Upper lobe of left lung (tissue), 6 donors: ENCODE measurements around the gene PRCP. TPM values are rescaled to one million over a fixed set of nuclear protein-coding genes. Genes with fewer than 3 reads are reported as not detected.
A peak's percentile ranks its signal among the peaks of the same experiment; 100 is the strongest.

Experiments used
- ATAC-seq, 2 donors: fragments of 200-7000 bp; cut with Tn5 transposase; one replicate each; pipeline ENCODE4 v1.9.1; 2022; ENCODE audit warnings: mild to moderate bottlenecking in 2 of 2, moderate library complexity in 2 of 2; ENCODE audit not compliant: low FRiP score in 2 of 2
- DNase-seq, 2 donors: peaks; one replicate each; pipeline ENCODE4 v3.0.0-alpha.2; 2019 to 2020
- H3K27ac ChIP-seq, 4 donors: fragments of 200-600 bp; sonication (generic); one replicate each; pipeline ENCODE4 v1.5.1; 2016 to 2019
- H3K27me3 ChIP-seq, 4 donors: fragments of 200-600 bp; sonication (generic); one replicate each; pipeline ENCODE4 v1.5.1; 2017 to 2019
- H3K36me3 ChIP-seq, 4 donors: fragments of 200-600 bp; sonication (generic); one replicate each; pipeline ENCODE4 v1.5.1; 2016 to 2019
- H3K4me1 ChIP-seq, 4 donors: fragments of 200-600 bp; sonication (generic); one replicate each; pipeline ENCODE4 v1.5.1; 2018 to 2019
- H3K4me3 ChIP-seq, 4 donors: fragments of 200-600 bp; sonication (generic); one replicate each; pipeline ENCODE4 v1.5.1; 2017 to 2019; ENCODE audit warnings: mild to moderate bottlenecking in 2 of 4, moderate library complexity in 1 of 4
- H3K9me3 ChIP-seq, 4 donors: fragments of 200-600 bp; sonication (generic); one replicate each; pipeline ENCODE4 v1.5.1; 2018 to 2019
- CTCF ChIP-seq, 6 experiments: fragments of 450-650 bp in 4 of 6; fragments of 200-600 bp in 2 of 6; sonication (generic) in 2 of 6; IDR thresholded peaks; one replicate each; pipeline ENCODE4 v1.5.1; 2016 to 2019; ENCODE audit warnings: antibody characterized with exemption in 6 of 6
- EP300 ChIP-seq, 4 donors: sonication (generic); formaldehyde crosslinking; IDR thresholded peaks; one replicate each; pipeline ENCODE4 v1.5.1; 2017; ENCODE audit warnings: antibody characterized with exemption in 4 of 4, control low read depth in 2 of 4
- POLR2A ChIP-seq, 4 donors: fragments of 450-650 bp; IDR thresholded peaks; one replicate each; pipeline ENCODE4 v1.5.1; 2016 to 2017; ENCODE audit warnings: antibody characterized with exemption in 4 of 4, mild to moderate bottlenecking in 2 of 4
- POLR2AphosphoS5 ChIP-seq, 2 donors: sonication (generic); formaldehyde crosslinking; IDR thresholded peaks; one replicate each; pipeline ENCODE4 v1.5.1; 2017; ENCODE audit warnings: antibody characterized with exemption in 2 of 2
- WGBS, 2 donors: methylation state at CpG; one replicate each; pipeline ENCODE4 v1.1.5; 2017 to 2018; 5-methylcytosine and 5-hydroxymethylcytosine counted together
- total RNA-seq, 6 donors: library from RNA; depleted of rRNA in 4 of 6; stranded (reverse); fragments of >200 nt in 4 of 6; gene quantifications; one replicate each; pipeline versions ENCODE4 v1.1.0 to v1.2.1, GENCODE V29; 2016 to 2021
- donor health status: DM: no; HTN: no; CAD: no; lungs with moderate emphysema.
- donor health status: DM: no; HTN: yes; CAD: no; lungs with severe emphysema.

The PRCP gene
- total RNA-seq, 6 donors from 2014 or later = 11.5 to 84.5 (median 39.1) TPM

GRCh38 chr11:82901922-82902485 is 1.8 kb upstream of the PRCP start:
- no peak for TF ChIP-seq POLR2A (IDR thresholded peaks at IDR 0.05)
- TF ChIP-seq CTCF (IDR thresholded peaks at IDR 0.05) = no peak
- no peak for TF ChIP-seq EP300 (IDR thresholded peaks at IDR 0.05)
- TF ChIP-seq POLR2AphosphoS5 (IDR thresholded peaks at IDR 0.05) = no peak
- 6 to 7% methylated on average over 15 of the region's 15 CpGs for WGBS, 2 donors
- H3K36me3 ChIP-seq = no peaks in the 10 kb centered on the region
- H3K4me3 ChIP-seq = peak overlapping the region in 3 of 4 donors; percentile 61 to 70 (median 69)
- DNase-seq (no peak), ATAC-seq (no peak)
- peak overlapping the region in 1 of 4 donors; percentile 93 for H3K27ac ChIP-seq
- H3K4me1 ChIP-seq = peaks cover 12 to 36% (median 18%) of the 10 kb centered on the region in 4 donors
- H3K27me3 ChIP-seq = no peaks in the 10 kb centered on the region
- no peaks in the 10 kb centered on the region for H3K9me3 ChIP-seq

- ATAC-seq (peak; percentile 92 to 94), DNase-seq (peak; percentile 88 to 96)
- peak in 1 of 4 donors; percentile 79 for TF ChIP-seq POLR2A (IDR thresholded peaks at IDR 0.05)
- TF ChIP-seq EP300 (IDR thresholded peaks at IDR 0.05) = no peak
- TF ChIP-seq POLR2AphosphoS5 (IDR thresholded peaks at IDR 0.05) = peak; percentile 54 to 82
- peak in 1 of 6 experiments; percentile 20 for TF ChIP-seq CTCF (IDR thresholded peaks at IDR 0.05)
- 0 to 2% methylated on average over 31 to 49 of the region's 49 CpGs for WGBS, 2 donors
- Histone ChIP-seq H3K27me3 (no peaks in the 10 kb centered on the region), H3K4me1 (peaks cover 12 to 33% (median 17%) of the 10 kb centered on the region in 4 donors), H3K36me3 (no peaks in the 10 kb centered on the region), H3K9me3 (no peaks in the 10 kb centered on the region), H3K27ac (peak within 1 kb of the TSS; percentile 92 to 96 (median 92)), H3K4me3 (peak within 1 kb of the TSS; percentile 57 to 70 (median 65))
These were observed 1.1 kb upstream of the PRCP start, which contains the start of gene DDIAS for GRCh38 chr11:82901165-82901921. Gene DDIAS, plus strand, starts transcription at chr11:82901736. Its CDS starts 13,003 bp downstream, at chr11:82914739.

GRCh38 chr11:82899957-82900276 is 313 bp downstream of the PRCP start:
- Histone ChIP-seq H3K4me3 (peak overlapping the region; percentile 55 to 70 (median 65)), H3K27me3 (no peaks in the 10 kb centered on the region), H3K36me3 (no peaks in the 10 kb centered on the region), H3K27ac (peak overlapping the region; percentile 92 to 96 (median 92)), H3K4me1 (peaks cover 14 to 37% (median 15%) of the 10 kb centered on the region in 4 donors), H3K9me3 (no peaks in the 10 kb centered on the region)
- no peak for DNase-seq
- no peak for ATAC-seq
- TF ChIP-seq POLR2A (IDR thresholded peaks at IDR 0.05) (no peak), POLR2AphosphoS5 (IDR thresholded peaks at IDR 0.05) (no peak), CTCF (IDR thresholded peaks at IDR 0.05) (no peak), EP300 (IDR thresholded peaks at IDR 0.05) (no peak)
- 1 to 3% methylated on average over 7 to 11 of the region's 11 CpGs for WGBS, 2 donors

DNA sequence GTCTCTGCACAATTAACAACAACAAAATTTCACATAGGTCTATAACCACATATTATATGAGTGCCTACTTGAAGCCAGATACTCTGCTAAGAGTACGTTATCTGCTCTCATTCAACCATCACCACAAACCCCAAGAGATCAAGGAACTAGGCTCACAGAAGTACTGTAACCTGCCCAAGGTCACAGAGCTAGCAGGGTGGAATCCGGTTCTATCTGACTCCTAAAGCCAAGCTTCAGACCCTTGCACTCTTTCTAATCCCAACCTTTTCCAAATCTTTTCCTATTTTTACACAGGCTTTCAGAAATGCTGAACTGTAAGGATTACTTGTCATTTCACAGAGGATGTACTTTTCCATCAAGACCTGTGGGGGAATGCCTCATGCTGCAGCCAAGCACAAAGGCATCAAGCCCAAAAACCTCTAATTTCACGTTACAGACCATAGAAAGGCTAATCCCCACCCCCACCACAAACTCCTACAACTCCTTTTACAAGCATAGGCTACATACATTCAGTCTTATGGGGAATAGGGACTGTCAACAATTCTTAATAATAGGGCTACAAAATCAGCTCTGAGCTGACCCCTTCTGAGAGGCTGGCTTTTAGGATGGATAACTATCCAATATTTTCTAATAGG is 927 bp downstream of the PRCP start:
- ATAC-seq (no peak), DNase-seq (no peak)
- Histone ChIP-seq H3K4me3 (peak overlapping the region; percentile 55 to 70 (median 65)), H3K9me3 (no peaks in the 10 kb centered on the region), H3K4me1 (peaks cover 14 to 37% (median 15%) of the 10 kb centered on the region in 4 donors), H3K27me3 (no peaks in the 10 kb centered on the region), H3K27ac (peak overlapping the region in 3 of 4 donors; percentile 92 to 96 (median 93)), H3K36me3 (no peaks in the 10 kb centered on the region)
- TF ChIP-seq CTCF (IDR thresholded peaks at IDR 0.05) = no peak
- no peak for TF ChIP-seq POLR2A (IDR thresholded peaks at IDR 0.05)
- no peak for TF ChIP-seq POLR2AphosphoS5 (IDR thresholded peaks at IDR 0.05)
- no peak for TF ChIP-seq EP300 (IDR thresholded peaks at IDR 0.05)
- 33 to 35% methylated on average over 3 of the region's 3 CpGs for WGBS, 2 donors
